Activated gamma-delta T cell (primary cell): ENCODE measurements around the gene ASTL.
A peak's percentile ranks its signal among the peaks of the same experiment; 100 is the strongest.
"Not testable (repeated sequence)": the region's sequence is repeated elsewhere in the genome, so short reads cannot be mapped to it uniquely, and the experiment has no call there.

Experiments
- DNase-seq: peaks from one replicate; lab custom pipeline; 2025; lab: John Stamatoyannopoulos, UW
- total RNA-seq, 2 donors: gene quantifications; one replicate each; lab custom pipeline; 2026; lab: John Stamatoyannopoulos, UW

Gene ASTL
- total RNA-seq = 6.7 to 12.5 reads per million in 2 donors

- no peak for DNase-seq
Observed at GRCh38 chr2:96138179-96139145, at the start of gene ASTL. TSS of gene ASTL (minus strand) at chr2:96138502. CDS start at chr2:96138436, 66 bp downstream.

GRCh38 chr2:96186562-96186961, 48.3 kb upstream of the ASTL start:
- no peak for DNase-seq

DNA sequence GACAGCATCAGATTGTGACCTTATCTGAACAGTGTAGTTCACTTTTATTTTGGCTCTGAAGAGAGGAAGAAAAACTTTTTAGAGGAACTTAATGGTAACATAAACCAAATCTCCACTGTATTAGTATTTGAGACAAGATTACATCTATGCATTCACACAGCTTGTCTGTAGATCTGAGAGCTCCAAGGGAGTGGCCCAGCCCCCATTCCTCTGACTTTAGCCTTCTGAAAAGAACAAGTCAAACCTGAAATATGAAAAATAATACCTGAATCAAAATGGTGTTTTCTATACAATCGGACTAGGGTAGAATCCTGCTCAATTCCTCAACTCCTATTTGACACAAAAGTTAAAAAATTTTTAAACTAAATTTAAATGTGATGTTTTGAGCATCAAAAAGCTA, 47.2 kb upstream of the ASTL start:
- DNase-seq = no peak

DNA sequence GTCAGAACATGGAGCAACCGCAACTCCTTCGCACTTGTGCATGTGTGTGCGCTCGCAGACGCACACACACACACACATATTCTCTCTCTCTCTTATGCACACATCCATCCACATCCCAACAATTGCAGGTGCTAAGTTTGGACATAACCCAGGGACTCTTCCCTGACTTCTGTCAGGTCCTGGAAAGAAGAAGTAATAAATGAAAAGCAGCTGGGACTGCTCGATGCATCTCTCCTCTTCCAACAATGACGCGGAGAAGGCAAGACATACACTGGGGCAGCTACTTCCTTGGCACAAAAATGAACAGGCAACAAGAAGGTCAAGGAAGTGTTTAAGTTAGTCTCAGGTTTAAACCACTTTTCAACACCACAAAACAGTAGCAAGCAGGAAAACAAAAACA, 46.7 kb upstream of the ASTL start:
- no peak for DNase-seq

- DNase-seq = no peak
Observed at GRCh38 chr2:96184188-96184587, 45.9 kb upstream of the ASTL start.

- DNase-seq = no peak
Observed at GRCh38 chr2:96181529-96181928, 43.2 kb upstream of the ASTL start.

- DNase-seq = no peak
Observed at GRCh38 chr2:96180521-96180920, 42.2 kb upstream of the ASTL start.

- no peak for DNase-seq
Observed at GRCh38 chr2:96180002-96180401, 41.7 kb upstream of the ASTL start.

DNA sequence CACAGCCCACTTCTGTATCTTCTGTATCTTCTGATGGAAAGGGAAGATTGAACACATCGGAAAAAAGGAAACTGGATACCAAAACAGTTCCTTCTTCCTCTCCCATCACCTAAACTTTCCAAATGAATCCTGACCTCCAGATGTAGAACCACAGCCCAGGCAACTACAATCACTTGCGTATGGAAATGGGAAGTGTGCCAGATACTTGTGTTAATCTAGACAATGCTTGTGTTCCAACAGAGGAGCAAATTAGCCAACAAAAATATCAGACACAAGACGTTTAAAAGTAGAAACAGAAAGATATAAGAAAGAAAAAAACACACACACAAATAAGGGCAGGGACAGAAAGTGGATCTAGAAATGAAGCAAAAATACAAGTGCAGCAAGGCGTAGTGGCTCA, 38.4 kb upstream of the ASTL start:
- no peak for DNase-seq

DNA sequence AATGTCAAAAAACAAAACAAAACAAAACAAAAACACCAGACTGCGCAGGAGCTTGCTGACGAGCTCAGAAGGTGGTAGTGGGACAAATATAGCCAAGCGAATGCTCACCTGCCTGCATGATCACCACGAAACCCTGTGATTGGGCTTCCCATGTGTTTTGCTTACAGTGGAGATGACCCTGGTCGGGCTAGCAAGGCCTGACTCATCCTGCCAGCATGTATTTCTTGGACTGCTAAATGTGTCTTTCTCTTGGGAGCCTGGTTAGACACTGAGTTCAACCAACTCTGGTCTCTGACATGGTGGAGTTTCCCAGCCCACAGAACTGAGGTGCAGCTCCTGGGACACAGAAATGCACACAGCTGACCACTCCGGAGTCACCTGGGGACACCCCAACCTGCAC, 37.6 kb upstream of the ASTL start:
- DNase-seq = no peak

DNA sequence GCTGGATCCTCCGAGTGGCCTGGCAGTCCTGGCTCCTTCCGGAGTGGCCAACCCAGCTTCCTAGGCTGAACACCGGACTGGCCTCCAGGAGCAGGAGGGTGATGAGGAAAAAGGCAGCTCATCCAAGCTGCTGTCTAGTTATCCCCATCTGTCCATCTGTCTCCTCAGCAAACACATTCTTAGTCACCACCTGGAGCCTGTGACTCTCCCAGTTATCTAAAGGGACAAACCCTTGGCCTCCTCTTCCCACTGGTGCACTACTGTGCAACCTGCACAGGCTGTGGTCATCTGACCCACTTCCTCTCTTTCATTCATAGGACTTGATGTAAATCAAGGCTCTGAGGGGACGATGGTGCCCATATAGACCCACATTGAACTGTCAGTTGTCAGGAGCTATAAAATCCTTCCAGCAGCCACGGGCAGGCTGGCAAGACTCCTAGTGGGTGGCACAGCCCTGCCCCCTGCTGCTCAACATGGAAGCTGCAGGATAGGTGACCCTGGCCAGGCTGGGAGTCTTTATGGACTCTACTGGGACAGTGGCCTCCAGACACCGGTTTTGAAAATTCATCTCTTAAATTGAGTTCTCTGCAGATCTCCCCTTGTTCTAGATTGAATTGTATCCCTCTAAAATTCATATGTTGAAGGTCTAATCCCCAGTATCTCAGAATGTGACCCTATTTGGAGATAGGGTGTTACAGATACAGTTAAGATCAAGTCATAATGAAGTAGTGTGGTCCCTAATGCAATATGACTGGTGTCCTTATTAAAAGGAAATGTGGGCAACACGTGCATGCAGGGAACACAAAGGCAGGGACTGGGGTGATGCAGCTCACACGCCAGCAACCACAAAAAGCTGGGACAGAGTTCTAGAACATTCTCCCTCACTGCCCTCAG, 36.2 kb upstream of the ASTL start:
- DNase-seq = peak; percentile 30

DNA sequence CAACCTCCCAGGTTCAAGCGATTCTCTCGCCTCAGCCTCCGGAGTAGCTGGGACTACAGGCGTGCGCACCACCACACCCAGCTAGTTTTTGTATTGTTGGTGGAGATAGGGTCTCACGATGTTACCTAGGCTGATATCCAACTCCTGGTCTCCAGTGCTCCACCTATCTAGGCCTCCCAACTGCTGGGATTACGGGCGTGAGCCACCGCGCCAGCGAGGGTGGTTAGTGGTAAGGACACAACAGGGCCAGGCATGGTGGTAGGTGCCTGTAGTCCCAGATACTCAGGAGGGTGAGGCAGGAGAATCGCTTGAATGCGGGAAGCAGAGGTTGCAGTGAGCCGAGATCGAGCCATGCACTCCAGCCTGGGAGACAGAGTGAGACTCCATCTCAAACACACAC, 33.5 kb upstream of the ASTL start:
- DNase-seq = no peak

GRCh38 chr2:96170626-96171025, 32.3 kb upstream of the ASTL start:
- DNase-seq = no peak

DNA sequence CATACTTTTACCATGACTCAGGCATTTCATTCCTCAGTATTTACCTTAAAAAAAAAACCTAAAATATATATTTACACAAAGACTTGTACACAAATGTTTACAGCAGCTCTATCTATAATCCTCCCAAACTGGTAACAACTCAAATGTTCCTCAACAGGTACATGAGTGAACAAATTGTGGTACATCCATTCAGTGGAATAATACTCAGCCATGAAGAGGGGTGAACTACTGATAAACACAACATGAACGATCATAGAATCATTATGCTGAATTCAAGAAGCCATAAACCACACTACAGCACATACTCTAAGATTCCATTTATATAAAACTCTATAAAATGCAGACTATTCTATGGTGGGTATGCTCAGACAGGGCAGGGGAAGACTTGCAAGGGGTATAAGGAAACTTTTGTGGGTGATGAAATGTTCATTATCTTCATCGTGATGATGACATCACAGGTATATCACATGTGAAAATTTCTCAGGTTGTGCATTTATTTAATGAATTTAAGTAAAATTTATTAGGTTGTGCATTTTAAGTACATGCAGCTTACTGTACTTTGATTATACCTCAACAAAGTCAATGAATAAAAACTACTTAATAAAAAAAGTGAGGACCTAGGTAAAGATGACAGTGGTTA, 31.7 kb upstream of the ASTL start:
- no peak for DNase-seq

GRCh38 chr2:96167407-96168013, 29.2 kb upstream of the ASTL start:
- DNase-seq = no peak

DNA sequence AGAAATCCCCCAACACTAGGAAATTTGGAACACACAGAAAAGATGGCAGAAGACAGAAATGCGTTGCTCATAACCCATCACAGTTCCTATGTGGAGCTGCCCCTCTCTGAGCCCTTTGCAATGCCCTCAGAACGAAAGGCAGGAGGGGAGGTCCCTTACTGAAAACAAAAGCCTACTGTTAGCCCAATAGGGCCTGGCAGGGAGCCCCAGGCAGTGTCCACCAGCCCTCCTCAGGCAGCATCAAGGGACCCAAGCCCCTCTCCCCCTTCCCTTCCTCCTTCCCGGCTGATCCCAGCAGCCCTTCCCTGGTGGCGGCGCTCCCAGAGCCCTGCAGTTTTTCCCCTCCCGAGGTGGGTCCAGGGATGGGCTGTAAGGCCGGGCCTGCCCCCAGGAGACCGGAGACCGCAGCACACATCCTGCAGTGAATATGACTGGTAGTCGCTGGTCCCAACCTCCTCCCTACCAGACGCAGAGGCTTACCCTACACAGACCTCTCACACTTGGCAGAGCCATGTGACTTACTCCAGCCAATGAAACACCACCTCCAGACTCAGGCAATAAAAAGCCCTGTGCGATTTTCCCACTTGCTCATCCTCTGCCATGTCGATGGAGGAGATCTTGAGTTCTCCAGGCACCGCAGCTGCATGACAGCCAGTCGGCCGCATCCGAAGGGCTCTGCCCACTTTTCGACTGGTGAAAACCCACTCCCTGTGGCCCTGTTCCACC, 26.3 kb upstream of the ASTL start:
- peak; percentile 23 for DNase-seq

DNA sequence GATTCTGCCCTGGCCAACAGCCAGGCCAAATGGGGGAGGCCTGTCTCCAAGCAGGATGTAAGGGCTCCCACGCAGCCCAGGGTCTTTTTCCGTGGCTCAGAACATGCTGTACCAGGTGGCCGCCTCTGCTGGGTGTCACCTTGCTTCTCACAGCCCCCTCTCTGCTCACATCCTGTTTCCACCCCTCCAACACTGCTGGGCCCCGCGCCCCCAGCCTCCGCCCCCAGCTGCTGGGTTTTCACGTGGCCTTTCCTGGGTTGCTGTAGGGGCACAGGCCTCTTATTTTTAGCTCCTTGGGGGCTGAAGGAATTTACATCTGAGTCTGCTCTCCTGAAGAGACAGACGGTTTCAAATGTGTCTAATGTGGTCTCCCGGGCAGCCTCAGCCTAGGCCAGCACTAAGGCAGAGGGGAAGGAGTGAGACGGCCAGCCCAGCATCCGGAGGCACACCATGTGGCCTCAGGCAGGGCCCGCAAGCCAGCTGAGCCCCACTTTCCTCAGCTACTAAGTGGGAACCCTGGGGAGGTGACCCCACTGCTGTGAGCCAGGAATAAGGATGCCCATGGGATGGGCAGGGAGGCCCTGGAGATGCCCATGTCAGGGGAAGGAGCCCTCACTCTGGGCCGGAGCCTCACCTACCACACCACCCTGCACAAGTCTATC, 25.6 kb upstream of the ASTL start:
- peak; percentile 74 for DNase-seq

DNA sequence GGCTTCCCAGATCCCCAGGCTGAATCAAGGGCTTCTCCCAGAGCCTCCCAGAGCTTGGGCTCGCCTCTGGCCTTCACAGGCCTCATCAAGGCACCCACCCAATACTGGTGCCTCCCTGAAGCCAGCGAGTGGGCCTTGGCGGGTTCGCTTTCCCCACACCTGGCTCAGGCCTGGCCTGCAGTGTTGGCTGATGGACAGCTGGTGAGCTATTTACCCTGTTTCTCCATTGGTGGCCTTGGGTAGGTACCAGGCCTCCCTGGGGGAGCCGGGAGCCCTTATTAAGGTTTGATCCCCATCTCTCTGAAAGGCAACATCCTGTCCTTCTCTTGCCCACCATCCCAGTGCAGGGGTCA, 25.1 kb upstream of the ASTL start:
- no peak for DNase-seq

- DNase-seq = no peak
Observed at GRCh38 chr2:96161898-96162297, 23.6 kb upstream of the ASTL start.

DNA sequence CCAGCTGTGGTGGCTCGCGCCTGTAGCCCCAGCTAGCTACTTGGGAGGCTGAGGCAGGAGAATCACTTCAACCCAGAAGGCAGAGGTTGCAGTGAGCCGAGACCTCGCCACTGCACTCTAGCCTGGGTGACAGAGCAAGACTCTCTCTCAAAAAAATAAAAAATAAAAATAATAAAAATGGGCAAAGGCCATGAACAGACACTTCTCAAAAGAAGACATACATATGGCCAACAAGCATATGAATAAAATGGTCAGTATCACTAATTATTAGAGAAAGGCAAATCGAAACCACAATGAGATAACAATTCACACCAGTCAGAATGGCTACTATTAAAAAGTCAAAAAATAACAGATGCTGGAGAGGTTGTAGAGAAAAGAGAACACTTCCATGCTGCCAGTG, 22.1 kb upstream of the ASTL start:
- DNase-seq = not testable (repeated sequence)
